ENCODE measurements around the gene KCNMB2.
"Not testable (repeated sequence)": the region's sequence is repeated elsewhere in the genome, so short reads cannot be mapped to it uniquely, and the experiment has no call there.

KCNMB2 gene

GRCh38 chr3:178810181-178810580 lies 273.9 kb downstream of the KCNMB2 start:
- no peak for DNase-seq (ENCODE audit: low spot score)

GRCh38 chr3:178822722-178823121 lies 286.5 kb downstream of the KCNMB2 start:
- DNase-seq (ENCODE audit: low spot score): no peak

GRCh38 chr3:178823150-178823549 lies 286.9 kb downstream of the KCNMB2 start:
- DNase-seq (ENCODE audit: low spot score): no peak

GRCh38 chr3:178823591-178824246 lies 287.5 kb downstream of the KCNMB2 start:
- DNase-seq (ENCODE audit: low spot score): no peak

GRCh38 chr3:178826435-178827123 lies 290.3 kb downstream of the KCNMB2 start:
- no peak for DNase-seq (ENCODE audit: low spot score)

GRCh38 chr3:178827285-178827856 lies 291.1 kb downstream of the KCNMB2 start:
- no peak for DNase-seq (ENCODE audit: low spot score)

GRCh38 chr3:178833695-178834094 lies 297.5 kb downstream of the KCNMB2 start:
- DNase-seq (ENCODE audit: low spot score): no peak

GRCh38 chr3:178835033-178835432 lies 298.8 kb downstream of the KCNMB2 start:
- no peak for DNase-seq (ENCODE audit: low spot score)

- no peak for DNase-seq (ENCODE audit: low spot score)
Observed at GRCh38 chr3:178837512-178837911, 301.3 kb downstream of the KCNMB2 start.

- no peak for DNase-seq (ENCODE audit: low spot score)
Observed at GRCh38 chr3:178840586-178840985, 304.4 kb downstream of the KCNMB2 start.

GRCh38 chr3:178841011-178841410 lies 304.8 kb downstream of the KCNMB2 start:
- DNase-seq (ENCODE audit: low spot score): no peak

GRCh38 chr3:178844916-178845315 lies 308.7 kb downstream of the KCNMB2 start:
- no peak for DNase-seq (ENCODE audit: low spot score)

- no peak for DNase-seq (ENCODE audit: low spot score)
Observed at GRCh38 chr3:178845420-178846118, 309.3 kb downstream of the KCNMB2 start.

- DNase-seq (ENCODE audit: low spot score): no peak
Observed at GRCh38 chr3:178847190-178847589, 311.0 kb downstream of the KCNMB2 start.

- no peak for DNase-seq (ENCODE audit: low spot score)
Observed at GRCh38 chr3:178849199-178849910, 313.1 kb downstream of the KCNMB2 start.

GRCh38 chr3:178850450-178851190 lies 314.4 kb downstream of the KCNMB2 start:
- DNase-seq (ENCODE audit: low spot score): no peak

GRCh38 chr3:178851564-178851963 lies 315.3 kb downstream of the KCNMB2 start:
- DNase-seq (ENCODE audit: low spot score): no peak

- no peak for DNase-seq (ENCODE audit: low spot score)
Observed at GRCh38 chr3:178856804-178857203, 320.6 kb downstream of the KCNMB2 start.

GRCh38 chr3:178859386-178859785 lies 323.1 kb downstream of the KCNMB2 start:
- no peak for DNase-seq (ENCODE audit: low spot score)

GRCh38 chr3:178859900-178860436 lies 323.7 kb downstream of the KCNMB2 start:
- DNase-seq (ENCODE audit: low spot score): not testable (repeated sequence)

GRCh38 chr3:178868681-178869080 lies 332.4 kb downstream of the KCNMB2 start:
- no peak for DNase-seq (ENCODE audit: low spot score)
